NAMALWA (cell line): Measurements from ENCODE around the gene ID2.

Experiments used
- DNase-seq: peaks from one replicate; pipeline ENCODE4 v3.0.0-alpha.2; 2015; ENCODE audit warnings: low spot score

Gene ID2, protein sequence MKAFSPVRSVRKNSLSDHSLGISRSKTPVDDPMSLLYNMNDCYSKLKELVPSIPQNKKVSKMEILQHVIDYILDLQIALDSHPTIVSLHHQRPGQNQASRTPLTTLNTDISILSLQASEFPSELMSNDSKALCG

DNA sequence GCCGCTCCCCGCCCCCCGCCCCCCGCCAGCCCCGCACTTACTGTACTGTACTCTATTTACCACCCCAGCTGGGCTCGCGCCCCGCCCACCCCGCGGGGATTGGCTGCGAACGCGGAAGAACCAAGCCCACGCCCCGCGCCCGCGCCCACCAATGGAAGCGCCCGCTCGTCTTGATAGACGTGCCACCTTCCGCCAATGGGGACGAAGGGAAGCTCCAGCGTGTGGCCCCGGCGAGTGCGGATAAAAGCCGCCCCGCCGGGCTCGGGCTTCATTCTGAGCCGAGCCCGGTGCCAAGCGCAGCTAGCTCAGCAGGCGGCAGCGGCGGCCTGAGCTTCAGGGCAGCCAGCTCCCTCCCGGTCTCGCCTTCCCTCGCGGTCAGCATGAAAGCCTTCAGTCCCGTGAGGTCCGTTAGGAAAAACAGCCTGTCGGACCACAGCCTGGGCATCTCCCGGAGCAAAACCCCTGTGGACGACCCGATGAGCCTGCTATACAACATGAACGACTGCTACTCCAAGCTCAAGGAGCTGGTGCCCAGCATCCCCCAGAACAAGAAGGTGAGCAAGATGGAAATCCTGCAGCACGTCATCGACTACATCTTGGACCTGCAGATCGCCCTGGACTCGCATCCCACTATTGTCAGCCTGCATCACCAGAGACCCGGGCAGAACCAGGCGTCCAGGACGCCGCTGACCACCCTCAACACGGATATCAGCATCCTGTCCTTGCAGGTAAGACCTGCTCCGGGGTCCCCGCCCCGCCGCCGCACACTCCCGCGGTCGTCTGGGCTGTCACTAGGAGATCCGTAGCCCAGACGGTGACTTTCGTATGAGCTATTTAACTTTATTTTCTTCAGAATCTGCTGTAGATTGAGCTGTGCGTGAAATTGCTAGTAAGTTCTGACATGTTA is at the start of gene ID2:
ID2 (plus strand) TSS at position 271 of the 907 bp plus-strand sequence; CDS start at position 381, 110 bp downstream.
- peak; percentile 99 for DNase-seq

DNA sequence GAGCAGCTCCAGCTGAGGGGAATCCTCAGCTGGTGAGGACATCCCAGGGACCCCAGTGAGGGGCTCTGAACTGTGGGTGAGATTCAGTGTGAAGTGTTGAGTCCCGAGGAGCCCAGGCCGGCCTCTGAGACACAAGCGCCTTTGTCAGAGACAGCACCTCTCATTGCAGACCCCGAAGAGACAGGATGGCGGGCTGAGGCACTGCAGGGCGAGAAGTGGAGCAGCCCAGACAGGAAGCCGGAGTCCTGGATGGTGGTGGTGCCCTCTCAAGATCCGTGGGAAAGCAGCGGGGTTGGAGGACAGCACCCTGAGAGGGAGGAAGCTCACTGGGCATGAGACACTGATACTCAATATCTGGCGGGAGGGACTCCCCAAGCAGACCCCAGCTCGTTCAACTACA is 49.1 kb upstream of the ID2 start:
- DNase-seq: no peak

- no peak for DNase-seq
Observed at GRCh38 chr2:8633186-8633734, 48.6 kb upstream of the ID2 start.

- DNase-seq: no peak
Observed at GRCh38 chr2:8633735-8634313, 48.0 kb upstream of the ID2 start.

- DNase-seq: no peak
Observed at GRCh38 chr2:8634466-8635172, 47.2 kb upstream of the ID2 start.

- no peak for DNase-seq
Observed at GRCh38 chr2:8636041-8636491, 45.8 kb upstream of the ID2 start.

- DNase-seq: no peak
Observed at GRCh38 chr2:8636721-8637636, 44.9 kb upstream of the ID2 start.

DNA sequence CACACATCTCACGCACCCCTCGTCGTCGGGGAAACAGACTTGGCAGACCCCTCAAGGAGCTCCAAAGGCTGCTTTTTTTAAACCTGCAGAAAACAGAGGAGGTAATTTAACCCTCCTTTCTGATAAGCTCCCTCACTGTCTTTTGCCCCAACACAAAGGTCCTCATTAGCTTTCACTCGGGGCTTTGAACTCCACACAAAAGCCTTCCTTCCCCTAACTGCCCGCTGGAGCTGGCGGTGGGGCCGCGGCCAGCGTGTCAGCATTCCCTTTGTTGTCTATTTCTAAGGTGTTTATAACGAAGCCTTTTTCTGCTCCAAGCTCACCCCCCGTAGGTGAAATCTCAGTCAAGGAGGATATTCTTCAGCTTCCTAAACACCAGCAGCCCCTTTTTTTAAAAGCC is 43.5 kb upstream of the ID2 start:
- DNase-seq: no peak

DNA sequence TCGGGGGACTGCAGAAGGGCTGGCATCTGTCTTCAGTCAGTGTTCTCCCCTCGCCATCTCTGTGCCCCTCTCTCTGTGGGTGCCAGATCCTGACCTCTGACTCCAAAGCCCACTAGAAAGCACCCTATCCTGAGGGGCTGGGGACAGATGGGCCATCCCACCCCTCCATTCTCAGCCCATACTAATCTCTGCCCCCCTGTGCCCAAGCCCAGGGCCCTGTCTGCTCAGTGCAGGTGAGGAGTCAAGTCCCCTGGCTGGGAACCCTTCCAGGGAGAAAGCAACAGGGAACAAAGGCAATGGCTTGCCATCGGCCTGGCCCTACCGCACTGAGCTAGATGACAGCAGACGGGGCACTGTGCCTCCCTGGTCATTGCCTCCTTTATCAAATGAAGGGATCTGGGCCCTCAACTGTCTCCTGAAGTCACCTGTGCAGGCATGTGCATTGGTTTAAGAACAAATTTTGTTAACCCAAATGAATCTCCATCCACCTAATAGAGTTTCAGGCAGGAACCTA is 42.7 kb upstream of the ID2 start:
- no peak for DNase-seq

GRCh38 chr2:8640498-8640897 is 41.4 kb upstream of the ID2 start:
- no peak for DNase-seq

- DNase-seq: no peak
Observed at GRCh38 chr2:8641301-8641965, 40.4 kb upstream of the ID2 start.

DNA sequence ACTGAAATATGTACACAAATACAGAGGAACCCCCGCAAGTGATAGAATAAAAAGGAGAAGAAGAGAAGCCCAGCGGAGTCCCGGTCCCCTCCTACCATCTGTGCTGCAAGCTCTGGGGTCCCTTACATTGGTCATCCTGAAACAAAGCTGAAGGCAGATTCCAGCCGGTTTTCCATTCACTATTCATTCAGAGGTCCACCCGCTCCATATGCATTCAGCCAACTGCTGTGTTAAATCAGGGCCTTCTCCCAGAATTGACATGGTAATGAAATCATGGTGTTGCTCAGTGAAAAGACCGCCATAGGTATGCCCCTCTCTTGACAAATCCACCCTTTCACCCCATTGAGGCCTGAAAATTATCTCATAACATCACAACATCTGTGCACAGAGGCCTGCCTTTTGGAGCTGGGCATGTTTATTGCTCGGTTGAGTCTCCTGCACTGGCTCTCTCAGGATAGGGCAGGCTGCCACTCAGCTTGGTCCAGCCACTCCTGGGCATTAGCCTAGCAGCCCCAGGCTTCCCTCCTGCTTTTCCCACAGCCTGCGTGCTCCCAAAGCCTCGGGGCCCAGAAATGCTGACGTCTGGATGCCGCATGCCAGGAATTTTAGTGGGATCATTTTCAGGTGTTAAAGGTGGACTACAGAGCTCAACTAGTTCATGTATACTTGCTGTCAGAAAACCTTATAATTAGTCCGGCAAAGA is 39.3 kb upstream of the ID2 start:
- no peak for DNase-seq

DNA sequence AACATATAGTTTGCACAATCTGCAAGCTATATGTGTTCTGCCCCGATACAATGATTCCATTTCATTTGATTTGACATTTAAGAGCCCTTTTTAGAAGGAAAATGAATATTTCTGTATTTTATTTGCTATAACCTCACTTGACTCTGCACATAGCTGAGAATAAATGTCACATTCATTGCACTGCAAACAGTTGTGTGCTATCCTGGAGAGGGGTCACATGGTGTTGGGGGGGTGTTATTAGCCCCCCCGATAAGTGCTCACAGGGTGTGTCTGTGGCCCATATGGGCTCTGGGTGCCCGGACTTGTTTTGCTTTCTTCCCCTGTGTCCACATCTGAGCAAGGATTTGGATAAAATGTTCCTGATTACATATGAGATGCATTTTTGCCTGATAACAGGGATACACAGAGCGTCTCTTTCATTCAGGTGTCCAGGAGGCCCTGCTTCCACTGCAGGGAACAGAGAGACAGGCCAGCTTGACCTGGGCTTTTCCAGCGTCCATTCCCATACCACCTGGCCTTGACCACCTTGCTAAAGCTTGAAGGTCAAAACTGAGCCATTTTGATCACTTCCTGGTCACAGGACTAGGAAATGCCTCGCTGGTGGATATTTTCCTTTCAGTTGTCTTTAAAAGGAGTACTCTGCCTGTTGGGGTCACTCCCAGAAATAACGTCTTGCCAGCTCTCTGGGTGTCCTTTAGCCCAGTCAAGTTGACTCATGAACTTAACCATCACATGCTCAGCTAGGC is 38.4 kb upstream of the ID2 start:
- no peak for DNase-seq

DNA sequence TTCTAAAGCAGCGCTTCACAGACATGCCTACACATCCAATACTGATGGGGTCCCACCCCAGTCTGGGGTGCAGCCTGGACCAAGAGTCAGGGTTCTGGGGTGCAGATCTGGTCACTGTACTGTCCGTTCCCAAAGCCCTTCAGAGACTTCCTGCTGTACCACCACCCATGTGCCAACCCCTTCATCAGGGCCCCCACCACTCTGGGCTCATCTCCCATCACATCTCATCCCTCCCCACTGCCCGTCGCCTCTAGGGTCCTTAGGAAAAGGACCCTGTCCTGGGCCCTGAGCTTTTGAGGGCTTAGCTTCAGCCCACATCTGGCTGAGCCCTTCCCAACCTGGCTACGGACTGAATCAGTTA is 37.9 kb upstream of the ID2 start:
- no peak for DNase-seq

- no peak for DNase-seq
Observed at GRCh38 chr2:8644605-8645175, 37.2 kb upstream of the ID2 start.

DNA sequence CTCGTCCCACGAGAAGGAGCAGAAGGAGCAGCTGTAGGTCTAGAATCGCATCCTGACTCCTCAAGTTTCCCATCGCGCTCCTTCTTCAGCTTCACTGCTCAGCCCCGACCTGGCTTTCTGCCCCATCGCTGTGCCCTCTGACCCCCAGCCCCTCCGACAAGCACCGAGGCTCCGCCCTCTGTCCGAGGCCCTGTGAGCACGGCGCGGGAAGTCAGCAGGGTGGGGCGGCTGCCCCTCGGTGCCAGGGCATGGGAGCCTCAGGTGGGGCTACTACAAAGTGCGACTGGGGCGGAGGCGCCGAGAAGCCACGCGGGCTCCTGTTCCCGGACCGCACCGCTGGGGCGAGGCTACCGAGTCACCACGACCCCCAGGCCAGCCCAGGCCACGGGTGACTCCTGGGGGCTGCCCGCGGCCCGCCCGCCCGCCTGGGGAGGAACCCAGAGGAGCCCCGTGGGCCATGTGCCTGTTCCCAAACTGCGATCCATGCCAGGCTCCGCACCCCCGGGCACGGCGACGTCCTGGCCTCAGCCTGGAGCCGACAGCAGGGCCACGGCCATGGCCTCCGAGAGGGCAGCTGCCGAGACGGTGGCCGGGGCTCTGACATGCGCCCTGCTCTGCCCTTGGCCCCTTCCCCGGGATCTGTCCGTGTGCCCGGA is 36.6 kb upstream of the ID2 start:
- DNase-seq: no peak

DNA sequence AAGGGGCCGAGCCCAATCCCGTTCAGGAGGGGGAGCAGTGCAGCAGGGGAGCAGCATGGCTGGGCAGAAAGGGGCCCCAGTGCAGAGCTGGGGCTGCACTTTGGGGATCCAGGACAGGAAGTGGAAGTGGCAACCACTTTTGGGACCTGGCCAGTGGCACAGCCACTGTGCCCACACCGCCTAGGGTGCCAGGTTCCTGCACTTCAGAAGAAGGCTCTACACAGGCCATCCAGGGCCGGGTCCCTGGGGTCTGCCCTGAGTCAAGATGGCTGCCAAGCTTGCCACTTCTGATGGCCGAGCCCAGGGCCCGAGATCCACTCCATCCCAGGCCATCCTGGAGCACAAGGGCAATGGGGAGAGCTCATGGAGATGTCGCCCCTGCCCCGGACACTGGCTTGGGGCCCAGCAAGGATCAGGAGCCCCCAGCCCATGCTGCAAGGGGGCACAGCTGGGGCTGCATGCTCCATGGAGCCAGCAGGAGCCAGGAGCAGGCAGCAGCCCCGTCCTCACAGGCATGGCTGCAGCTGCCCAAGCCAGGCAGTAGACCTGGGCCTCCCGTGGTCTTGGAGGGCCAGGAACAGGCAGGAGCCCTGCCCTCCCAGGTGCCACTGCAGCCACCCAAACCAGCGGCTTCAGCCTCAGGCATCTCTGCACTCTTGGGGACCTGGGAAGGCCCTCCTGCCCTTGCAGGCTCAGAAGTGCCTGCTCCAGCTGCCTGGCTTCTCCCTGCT is 35.0 kb upstream of the ID2 start:
- DNase-seq: no peak

DNA sequence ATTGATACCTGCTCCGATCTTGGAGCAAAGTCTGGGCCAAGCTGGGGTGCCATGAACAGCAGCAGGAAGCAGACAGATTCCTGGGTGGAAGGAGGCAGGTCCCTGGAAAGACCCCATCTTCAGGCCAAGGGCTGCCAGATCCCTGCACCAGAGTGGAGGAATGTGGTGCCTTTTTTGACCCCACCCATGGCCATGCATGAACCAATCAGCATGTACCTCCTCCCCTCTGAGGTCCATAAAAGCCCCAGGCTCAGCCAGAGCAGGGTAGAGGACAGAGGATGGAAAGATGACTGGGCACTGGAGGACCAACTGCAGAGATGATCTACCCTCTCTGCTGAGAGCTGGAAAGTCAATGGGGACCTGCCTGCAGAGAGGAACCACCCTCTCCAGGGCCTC is 34.4 kb upstream of the ID2 start:
- no peak for DNase-seq
